A549 (cell line): ENCODE results near the gene CFAP69. TPM values are rescaled to one million over a fixed set of nuclear protein-coding genes. Genes with fewer than 3 reads are reported as not detected.
A peak's percentile ranks its signal among the peaks of the same experiment; 100 is the strongest.

ENCODE experiments used
- ATAC-seq, 2 experiments: fragments of 200-7000 bp in 1 of 2; fragments of >200 bp in 1 of 2; cut with Nextera tagmentation in 1 of 2; cut with Tn5 transposase in 1 of 2; 3 replicates each; pipeline versions ENCODE4 v1.8.0 to v1.9.1; 2018 to 2020; ENCODE audit warnings: mild to moderate bottlenecking in 1 of 2, moderate library complexity in 1 of 2
- CTCF ChIA-PET: fragments of 300-600 bp; sonication (Branson Sonifier 250); formaldehyde crosslinking; extraction: SDS; loops from one replicate; lab custom pipeline; 2021; ENCODE audit warnings: antibody characterized with exemption, inconsistent platforms; lab: Yijun Ruan, JAX
- POLR2A ChIA-PET: fragments of 350-600 bp; formaldehyde crosslinking; extraction: SDS; loops from one replicate; lab custom pipeline; 2021; ENCODE audit warnings: antibody characterized with exemption, inconsistent platforms; lab: Yijun Ruan, JAX
- DNase-seq, 2 experiments: peaks; one replicate each; pipeline versions ENCODE4 v3.0.0 to v3.0.0-alpha.2; 2011 to 2016; ENCODE audit warnings: low read depth in 1 of 2, low spot score in 1 of 2
- FAIRE-seq: peaks from 2 replicates; lab custom pipeline; 2011; peaks lifted over from hg19 to GRCh38; lab: Jason Lieb, UNC
- H3K27ac ChIP-seq, 2 experiments: fragments of >200 bp; sonication (Bioruptor Twin); formaldehyde crosslinking; 3 replicates each; pipeline ENCODE4 v1.5.1; 2016 to 2017
- H3K4me1 ChIP-seq: fragments of >200 bp; sonication (Bioruptor Twin); formaldehyde crosslinking; 3 replicates; pipeline ENCODE4 v1.6.1; 2016
- H3K4me2 ChIP-seq: fragments of >200 bp; sonication (Bioruptor Twin); formaldehyde crosslinking; 3 replicates; pipeline ENCODE4 v1.6.1; 2016
- H3K4me3 ChIP-seq: fragments of >200 bp; sonication (Bioruptor Twin); formaldehyde crosslinking; 3 replicates; pipeline ENCODE4 v1.5.1; 2016
- H3K9me3 ChIP-seq: fragments of >200 bp; sonication (Bioruptor Twin); formaldehyde crosslinking; 3 replicates; pipeline ENCODE4 v1.6.1; 2016
- CBX8 ChIP-seq: fragments of 200-600 bp; sonication (generic); IDR thresholded peaks from 2 replicates; pipeline ENCODE4 v1.6.1; 2016
- CEBPB ChIP-seq, 2 experiments: fragments of >200 bp in 1 of 2; sonication (Bioruptor Twin) in 1 of 2; formaldehyde crosslinking in 1 of 2; IDR thresholded peaks; 2 replicates each; pipeline ENCODE4 v1.6.1; 2012 to 2016
- CTCF ChIP-seq: fragments of >200 bp; sonication (Bioruptor Twin); formaldehyde crosslinking; IDR thresholded peaks from 3 replicates; pipeline ENCODE4 v1.5.1; 2016
- E2F6 ChIP-seq: IDR thresholded peaks from 2 replicates; pipeline ENCODE4 v1.6.1; 2012; ENCODE audit warnings: low read depth, borderline replicate concordance
- EHF ChIP-seq: fragments of 250-450 bp; sonication (Bioruptor Pico); IDR thresholded peaks from 2 replicates; pipeline ENCODE4 v1.5.0; 2020; ENCODE audit warnings: mild to moderate bottlenecking
- EHMT2 ChIP-seq: fragments of 200-600 bp; sonication (generic); IDR thresholded peaks from 2 replicates; pipeline ENCODE4 v1.6.1; 2016; ENCODE audit warnings: antibody characterized with exemption, low read depth, mild to moderate bottlenecking, moderate library complexity
- ELK1 ChIP-seq: fragments of 150-350 bp; IDR thresholded peaks from 2 replicates; pipeline ENCODE4 v1.6.1; 2014; ENCODE audit warnings: low read depth, mild to moderate bottlenecking, low read length
- EP300 ChIP-seq, 2 experiments: fragments of >200 bp; sonication (Bioruptor Twin); formaldehyde crosslinking; IDR thresholded peaks; 2 replicates in 1 of 2; 3 replicates in 1 of 2; pipeline ENCODE4 v1.6.1; 2016 to 2017
- FOSB ChIP-seq: fragments of 250-450 bp; sonication (Bioruptor Pico); IDR thresholded peaks from 2 replicates; pipeline ENCODE4 v1.5.0; 2020; ENCODE audit warnings: mild to moderate bottlenecking, moderate library complexity
- FOSL2 ChIP-seq, 2 experiments: fragments of 450-650 bp in 1 of 2; fragments of >200 bp in 1 of 2; sonication (Bioruptor Twin) in 1 of 2; formaldehyde crosslinking; IDR thresholded peaks; 2 replicates each; pipeline versions ENCODE4 v1.5.0 to v1.6.1; 2016 to 2020; ENCODE audit warnings: mild to moderate bottlenecking in 1 of 2, moderate library complexity in 1 of 2
- FOXS1 ChIP-seq: fragments of 250-450 bp; sonication (Bioruptor Pico); IDR thresholded peaks from 2 replicates; pipeline ENCODE4 v1.5.0; 2020; ENCODE audit warnings: mild to moderate bottlenecking, moderate library complexity
- GATA3 ChIP-seq: IDR thresholded peaks from 2 replicates; pipeline ENCODE4 v1.6.1; 2012; ENCODE audit warnings: borderline replicate concordance
- HOXB5 ChIP-seq: fragments of 250-450 bp; sonication (Bioruptor Pico); IDR thresholded peaks from 2 replicates; pipeline ENCODE4 v1.5.0; 2020; ENCODE audit warnings: mild to moderate bottlenecking, moderate library complexity
- MAFK ChIP-seq: fragments of 450-650 bp; IDR thresholded peaks from 2 replicates; pipeline ENCODE4 v1.6.1; 2014; ENCODE audit not compliant: partially characterized antibody
- NR3C1 ChIP-seq: fragments of >200 bp; sonication (Bioruptor Twin); formaldehyde crosslinking; IDR thresholded peaks from 3 replicates; pipeline ENCODE4 v1.6.1; 2017
- PHF8 ChIP-seq: fragments of 200-600 bp; sonication (generic); IDR thresholded peaks from 2 replicates; pipeline ENCODE4 v1.6.1; 2016; ENCODE audit warnings: low read depth, mild to moderate bottlenecking, antibody characterized with exemption, moderate library complexity, borderline replicate concordance
- POLR2A ChIP-seq: IDR thresholded peaks from 2 replicates; pipeline ENCODE4 v1.6.1; 2012; ENCODE audit warnings: mild to moderate bottlenecking, low read length
- POLR2AphosphoS2 ChIP-seq: conservative IDR thresholded peaks from 2 replicates; pipeline ENCODE4 v1.6.1; 2012; ENCODE audit warnings: low read length, improper control_type of control experiment, inconsistent platforms
- RAD21 ChIP-seq, 2 experiments: fragments of >200 bp in 1 of 2; sonication (Bioruptor Twin) in 1 of 2; formaldehyde crosslinking in 1 of 2; IDR thresholded peaks in 1 of 2; conservative IDR thresholded peaks in 1 of 2; 2 replicates in 1 of 2; 3 replicates in 1 of 2; pipeline ENCODE4 v1.6.1; 2012 to 2018; ENCODE audit warnings: inconsistent platforms in 1 of 2
- RNF2 ChIP-seq: fragments of 200-600 bp; sonication (generic); IDR thresholded peaks from 2 replicates; pipeline ENCODE4 v1.6.1; 2016; ENCODE audit warnings: low read depth, mild to moderate bottlenecking, antibody characterized with exemption, moderate library complexity, borderline replicate concordance
- TFCP2L1 ChIP-seq: fragments of 250-450 bp; sonication (Bioruptor Pico); IDR thresholded peaks from 2 replicates; pipeline ENCODE4 v1.5.0; 2021; ENCODE audit warnings: mild to moderate bottlenecking
- WGBS: methylation state at CpG from one replicate; pipeline ENCODE4 v1.1.6; 2017; ENCODE audit errors: missing lambda C conversion rate; 5-methylcytosine and 5-hydroxymethylcytosine counted together
- polyA plus RNA-seq, 4 experiments: library from polyadenylated mRNA; depleted of rRNA in 3 of 4; stranded (reverse); fragments of >200 nt; fragmentation: RNase III in 1 of 4; extraction: RNeasy Plus Mini Kit Qiagen cat#74134 plus additional on column Dnase treatment in 1 of 4; gene quantifications; 2 replicates in 3 of 4; 3 replicates in 1 of 4; pipeline ENCODE4 v1.2.3, GENCODE V29; 2011 to 2017

CFAP69 gene
- polyA plus RNA-seq, 2 of the 4 experiments (the other 2 are of a cell fraction): 1.9 to 6.1 TPM

GRCh38 chr7:90267263-90267858 lies 22.4 kb downstream of the CFAP69 start:
- 79% methylated on average over 5 of the region's 5 CpGs for WGBS

GRCh38 chr7:90269163-90269562 lies 24.2 kb downstream of the CFAP69 start:
- no peaks in the 10 kb centered on the region for H3K4me1 ChIP-seq

More at GRCh38 chr7:90267263-90267858, 22.4 kb downstream of the CFAP69 start:
- no peak overlapping the region for H3K4me3 ChIP-seq
- CTCF ChIA-PET: interaction anchor here (0.8 to 2.4 kb wide), 3 partner anchors 23 to 160 kb away, joined by 3 to 11 read pairs (median 3); partner anchors contain the start of gene STEAP1
- FAIRE-seq: no peak
- no peak for TF ChIP-seq EHMT2
- TF ChIP-seq EHF (CRISPR knock-in tag): no peak
- no peak for TF ChIP-seq MAFK
- no peak for TF ChIP-seq FOXS1 (CRISPR knock-in tag)
- no peak for TF ChIP-seq CEBPB (IDR thresholded peaks at IDR 0.05)
- TF ChIP-seq POLR2AphosphoS2: no peak
- no peak for TF ChIP-seq CTCF
- no peak for TF ChIP-seq CBX8
- no peak for TF ChIP-seq E2F6
- TF ChIP-seq POLR2A: no peak
- TF ChIP-seq ELK1: no peak
- no peak for TF ChIP-seq GATA3
- no peak for TF ChIP-seq PHF8
- no peak for TF ChIP-seq EP300 (IDR thresholded peaks at IDR 0.05)
- TF ChIP-seq TFCP2L1 (CRISPR knock-in tag): no peak
- no peak for TF ChIP-seq FOSB (CRISPR knock-in tag)
- no peak for TF ChIP-seq NR3C1
- TF ChIP-seq, all 56 proteins: peak for 0
- ATAC-seq (no peak), DNase-seq (no peak)
- no peaks in the 10 kb centered on the region for H3K4me1 ChIP-seq
- H3K9me3 ChIP-seq: no peaks in the 10 kb centered on the region
- no peak overlapping the region for H3K4me2 ChIP-seq
- POLR2A ChIA-PET: no interaction called here
- H3K27ac ChIP-seq: no peak overlapping the region

GRCh38 chr7:90270431-90271178 lies 25.6 kb downstream of the CFAP69 start:
- Histone ChIP-seq H3K9me3 (no peaks in the 10 kb centered on the region), H3K4me3 (no peak overlapping the region), H3K4me2 (no peak overlapping the region), H3K4me1 (no peaks in the 10 kb centered on the region), H3K27ac (no peak overlapping the region)
- ATAC-seq (no peak), FAIRE-seq (no peak), DNase-seq (no peak)
- ChIA-PET POLR2A (no interaction called here), CTCF (no interaction called here)
- TF ChIP-seq HOXB5 (CRISPR knock-in tag) (no peak), RNF2 (no peak), RAD21 (conservative IDR thresholded peaks at IDR 0.05 in 1 of 2, IDR thresholded peaks at IDR 0.05 in 1 of 2) (no peak), FOSL2 (IDR thresholded peaks at IDR 0.05) (no peak), FOSL2 (CRISPR knock-in tag; IDR thresholded peaks at IDR 0.05) (no peak), POLR2A (no peak), MAFK (peak; percentile 90), POLR2AphosphoS2 (no peak)
- 93% methylated on average over 2 of the region's 2 CpGs for WGBS

More at GRCh38 chr7:90269163-90269562, 24.2 kb downstream of the CFAP69 start:
- ATAC-seq: no peak
- no peak overlapping the region for H3K4me3 ChIP-seq
- TF ChIP-seq HOXB5 (CRISPR knock-in tag): no peak
- ChIA-PET POLR2A (no interaction called here), CTCF (interaction anchor here (1.1 kb wide), 1 partner anchor 115 kb away, joined by 3 read pairs; the partner anchor contains the start of gene STEAP1)
- WGBS: 6% methylated on average over 1 of the region's 1 CpG
- H3K9me3 ChIP-seq: no peaks in the 10 kb centered on the region
- H3K4me2 ChIP-seq: no peak overlapping the region
- no peak overlapping the region for H3K27ac ChIP-seq
- no peak for FAIRE-seq
- no peak for DNase-seq
